ENCODE data around the gene TUBGCP5.

DNA sequence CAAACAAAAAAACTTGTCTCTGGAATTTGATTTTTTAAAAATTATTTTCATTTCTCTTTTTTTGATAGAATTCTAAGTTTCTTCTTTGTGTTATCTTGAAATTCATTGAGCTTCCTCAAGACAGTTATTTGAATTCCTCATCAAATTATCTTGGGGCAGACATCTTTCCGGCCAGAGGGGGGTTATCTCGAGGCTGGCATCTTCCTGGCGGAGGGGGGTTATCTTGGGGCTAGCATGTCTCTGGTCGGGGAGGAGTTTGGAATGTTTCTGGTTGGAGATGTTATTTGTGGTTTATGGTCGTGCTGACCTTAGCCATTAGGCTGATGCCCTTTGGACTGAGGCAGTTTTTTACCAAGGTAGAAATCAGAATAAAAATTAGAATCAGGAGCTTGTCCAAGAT, 15.9 kb upstream of the TUBGCP5 start:
- no peak for TF ChIP-seq EZH2 (IDR thresholded peaks at IDR 0.05; ENCODE audit: borderline replicate concordance, insufficient read depth, low read depth, low read length, poor library complexity, severe bottlenecking)
- no peak for TF ChIP-seq CTCF (IDR thresholded peaks at IDR 0.05)

Measured in B cell (primary cell).